NCI-H2227 (cell line): ENCODE results near the gene RET.
"Not testable (repeated sequence)": the region's sequence is repeated elsewhere in the genome, so short reads cannot be mapped to it uniquely, and the experiment has no call there.

ENCODE experiments used
- DNase-seq: peaks from one replicate; lab custom pipeline; 2025; ENCODE audit not compliant: unreplicated experiment; lab: John Stamatoyannopoulos, UW

RET gene

DNA sequence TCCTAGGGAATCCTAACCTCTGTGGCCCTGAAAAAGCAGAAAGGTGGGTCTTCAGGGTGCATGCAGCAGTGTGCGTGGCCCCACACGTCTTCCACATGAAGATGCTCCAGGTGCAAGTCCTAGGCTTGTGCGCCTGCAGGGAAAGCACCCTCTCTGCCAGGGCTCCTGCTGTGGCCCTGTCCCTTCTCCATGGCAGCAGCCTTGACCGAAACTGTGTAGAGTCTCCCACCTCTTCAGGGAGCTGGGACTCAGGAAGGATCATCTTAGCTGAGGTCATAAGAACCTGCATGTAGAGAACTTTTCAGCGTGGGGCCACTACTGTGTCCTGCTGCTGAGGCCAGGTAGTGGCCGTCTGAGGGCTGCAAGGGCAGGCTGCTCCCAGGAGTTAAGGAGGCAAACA is 55.0 kb downstream of the RET start:
- no peak for DNase-seq

DNA sequence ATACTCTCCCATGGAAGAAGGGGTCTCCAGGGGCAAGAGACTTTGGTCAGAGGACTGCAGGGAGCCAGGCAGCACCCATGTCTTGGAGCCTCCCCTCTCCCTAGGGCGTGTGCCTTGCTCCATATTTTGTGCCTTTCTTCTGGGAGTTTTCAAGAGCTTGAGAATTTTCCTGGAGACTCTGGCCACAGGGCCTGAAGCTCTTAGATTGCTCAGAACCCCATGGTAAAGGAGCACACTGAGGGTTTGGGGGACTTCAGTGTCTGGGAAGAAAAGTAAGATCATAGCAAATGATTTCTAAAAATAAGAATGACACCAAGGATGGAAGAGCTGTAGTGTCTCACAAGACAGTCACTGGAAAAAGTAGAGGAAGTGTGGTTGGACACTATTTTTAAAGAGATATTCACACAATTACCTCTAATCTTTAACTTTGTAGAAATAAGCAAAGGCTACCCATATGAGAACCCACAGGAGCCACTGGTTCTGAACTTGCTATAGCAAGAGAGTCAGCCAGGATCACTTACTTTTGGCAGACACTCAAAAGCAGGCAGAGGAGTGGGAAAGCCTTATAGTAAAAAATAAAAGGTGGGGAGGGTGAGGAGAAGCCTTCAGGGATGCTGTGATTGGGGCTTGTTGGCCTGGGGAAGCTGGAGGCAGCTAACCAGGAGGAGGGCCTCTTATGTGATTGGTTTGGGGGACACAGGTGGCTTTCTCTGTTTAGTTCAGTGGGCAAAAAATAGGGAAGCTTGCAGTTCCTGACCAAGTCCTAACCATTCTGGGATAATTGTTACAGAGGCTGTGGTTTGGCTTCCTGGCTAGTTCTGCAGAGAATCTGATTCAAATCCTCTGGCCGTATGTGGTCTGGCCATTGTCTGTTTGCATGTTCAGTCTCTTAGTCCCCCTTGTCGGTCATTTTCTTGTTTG is 56.3 kb downstream of the RET start:
- no peak for DNase-seq

- no peak for DNase-seq
These were observed 57.4 kb downstream of the RET start for GRCh38 chr10:43134126-43134905.

GRCh38 chr10:43135064-43135463 is 58.2 kb downstream of the RET start:
- DNase-seq: no peak

- no peak for DNase-seq
These were observed 58.8 kb downstream of the RET start for GRCh38 chr10:43135656-43136055.

- DNase-seq: no peak
These were observed 59.6 kb downstream of the RET start for GRCh38 chr10:43136432-43136831.

GRCh38 chr10:43136995-43137716 is 60.3 kb downstream of the RET start:
- peak; percentile 33 for DNase-seq

GRCh38 chr10:43137717-43138020 is 60.8 kb downstream of the RET start:
- DNase-seq: peak; percentile 63

GRCh38 chr10:43138021-43138756 is 61.3 kb downstream of the RET start, which contains the start of gene CSGALNACT2:
Gene CSGALNACT2, plus strand, starts transcription at chr10:43138445. Its CDS starts 16,705 bp downstream, at chr10:43155150.
- DNase-seq: peak; percentile 89

DNA sequence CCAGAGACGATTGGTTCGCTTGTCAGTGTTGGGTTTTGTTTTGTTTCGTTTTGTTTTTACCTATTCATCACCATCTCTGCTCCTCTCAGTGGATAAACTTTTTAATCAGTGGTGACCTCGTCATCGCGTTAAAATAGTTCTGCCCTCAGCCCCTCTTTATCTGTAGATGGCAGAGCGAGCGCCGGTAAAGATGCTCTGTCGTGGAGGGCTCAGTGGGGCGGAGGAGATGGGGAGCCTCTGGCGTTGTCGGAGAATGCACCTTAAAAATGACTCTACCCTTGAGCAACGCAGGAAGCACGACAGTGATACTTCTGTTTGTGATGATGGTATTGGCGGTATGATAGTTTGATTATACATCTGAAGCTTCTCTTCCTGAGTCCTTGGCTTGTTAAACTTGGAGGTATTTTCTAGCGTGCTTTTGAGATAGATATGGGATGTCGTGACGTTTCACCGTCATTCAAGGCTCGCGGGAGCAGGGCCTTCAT is 61.9 kb downstream of the RET start:
- peak; percentile 40 for DNase-seq

DNA sequence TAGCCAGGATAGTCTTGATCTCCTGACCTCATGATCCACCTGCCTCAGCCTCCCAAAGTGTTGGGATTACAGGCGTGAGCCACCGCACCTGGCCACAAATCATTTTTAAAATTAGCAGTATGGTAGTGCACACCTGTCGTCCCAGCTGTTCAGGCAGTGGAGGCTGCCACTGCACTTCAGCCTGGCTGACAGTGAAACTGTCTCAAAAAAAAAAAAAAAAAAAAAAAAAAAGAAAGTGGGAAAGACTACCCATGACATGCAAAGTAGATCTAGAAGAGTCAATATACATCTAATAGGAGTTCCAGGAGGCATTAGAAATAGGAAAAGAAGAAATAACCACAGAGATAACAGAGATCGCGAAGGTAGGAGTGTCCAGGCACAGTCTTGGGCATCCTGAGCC is 64.6 kb downstream of the RET start:
- no peak for DNase-seq

DNA sequence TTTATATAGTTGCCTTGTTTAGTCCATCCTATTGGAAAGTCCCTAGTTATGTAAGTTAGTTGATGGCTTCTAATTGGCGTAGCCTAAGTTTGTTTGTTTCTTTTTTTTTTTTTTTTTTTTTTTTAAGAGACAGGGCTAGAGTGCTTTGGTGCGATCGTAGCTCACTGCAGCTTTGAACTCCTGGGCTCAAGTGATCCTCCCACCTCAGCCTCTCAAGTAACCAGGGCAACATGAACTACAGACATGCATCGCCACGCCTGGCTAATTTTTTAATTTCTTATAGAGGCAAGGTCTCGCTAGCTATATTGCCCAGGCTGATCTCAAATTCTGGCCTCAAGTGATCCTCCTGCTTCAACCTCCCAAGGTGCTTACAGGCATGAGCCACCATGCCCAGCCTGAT is 68.4 kb downstream of the RET start:
- DNase-seq: no peak

- DNase-seq: not testable (repeated sequence)
These were observed 69.1 kb downstream of the RET start for GRCh38 chr10:43145936-43146335.

DNA sequence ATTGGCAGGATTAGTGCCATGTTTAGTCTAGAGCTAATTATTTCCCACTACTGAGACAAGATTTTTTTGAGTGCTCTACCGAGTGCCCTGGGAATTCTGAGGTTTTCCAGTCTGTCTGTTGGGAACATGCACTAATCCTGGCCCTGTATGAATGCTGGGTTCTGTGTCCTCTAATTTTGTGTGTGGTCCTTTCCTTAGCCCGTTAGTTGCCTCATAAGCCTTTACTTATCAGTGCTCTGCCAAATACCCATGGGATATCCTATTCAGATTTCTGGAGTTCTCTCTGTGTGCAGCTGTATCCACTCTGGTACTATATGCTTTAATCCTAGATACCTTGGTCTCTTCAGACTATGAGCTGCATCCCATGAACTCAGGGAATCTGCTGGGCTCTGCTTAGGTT is 74.5 kb downstream of the RET start:
- no peak for DNase-seq

DNA sequence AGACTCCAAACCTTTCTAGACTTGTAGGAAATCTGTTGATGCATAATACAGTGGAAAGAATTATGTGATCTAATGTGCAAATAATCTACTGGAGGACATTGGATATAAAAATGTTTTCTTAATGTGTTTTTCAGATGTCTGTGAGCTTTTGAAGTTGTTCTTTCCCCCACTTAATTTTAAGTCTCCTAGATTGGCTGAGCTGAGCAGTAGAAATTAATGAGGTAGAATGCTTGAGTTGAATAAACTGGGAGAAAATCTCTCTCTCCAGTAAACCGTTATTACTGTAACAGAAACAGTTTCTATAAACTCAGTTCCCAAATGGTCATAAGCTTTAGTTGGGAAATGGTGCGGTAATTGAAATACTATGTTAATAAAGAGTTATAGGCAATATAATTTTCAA is 77.0 kb downstream of the RET start:
- no peak for DNase-seq

GRCh38 chr10:43155221-43155620 is 78.4 kb downstream of the RET start:
- DNase-seq: no peak

DNA sequence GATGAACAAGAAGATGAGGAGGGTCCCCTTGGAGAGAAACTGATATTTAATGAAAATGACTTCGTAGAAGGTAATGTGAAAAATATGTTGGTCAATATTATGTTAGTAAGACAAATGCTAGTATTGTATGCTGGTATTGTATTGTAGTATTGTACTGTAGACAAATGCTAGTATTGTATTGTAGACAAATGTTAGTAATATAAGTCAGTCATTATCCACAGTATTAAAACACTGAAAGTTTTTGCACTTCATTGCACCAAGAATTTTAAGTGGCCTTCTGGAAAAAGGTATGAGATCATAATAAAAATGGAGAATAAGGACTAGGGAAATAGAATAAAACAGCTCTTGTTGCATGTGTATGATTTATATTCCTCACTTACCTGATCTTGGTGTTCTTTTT is 78.9 kb downstream of the RET start:
- DNase-seq: no peak

- peak; percentile 2 for DNase-seq
These were observed 79.9 kb downstream of the RET start for GRCh38 chr10:43156590-43157341.

DNA sequence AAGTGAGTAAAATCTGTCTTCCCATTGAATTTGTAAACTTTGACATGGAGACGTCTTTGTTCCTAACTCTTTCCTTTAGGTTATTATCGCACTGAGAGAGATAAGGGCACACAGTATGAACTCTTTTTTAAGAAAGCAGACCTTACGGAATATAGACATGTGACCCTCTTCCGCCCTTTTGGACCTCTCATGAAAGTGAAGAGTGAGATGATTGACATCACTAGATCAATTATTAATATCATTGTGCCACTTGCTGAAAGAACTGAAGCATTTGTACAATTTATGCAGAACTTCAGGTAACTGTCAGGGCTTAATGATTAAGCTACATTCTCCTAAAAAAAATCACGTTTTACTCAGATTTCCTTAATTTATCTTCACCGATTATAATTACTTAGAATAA is 81.8 kb downstream of the RET start:
- DNase-seq: no peak
